Central memory CD4-positive, alpha-beta T cell (primary cell): ENCODE data around the gene ZDHHC6.
"Not testable (repeated sequence)": the region's sequence is repeated elsewhere in the genome, so short reads cannot be mapped to it uniquely, and the experiment has no call there.

ENCODE experiments used
- DNase-seq: peaks from one replicate; pipeline ENCODE4 v3.0.0; 2022

Gene ZDHHC6

DNA sequence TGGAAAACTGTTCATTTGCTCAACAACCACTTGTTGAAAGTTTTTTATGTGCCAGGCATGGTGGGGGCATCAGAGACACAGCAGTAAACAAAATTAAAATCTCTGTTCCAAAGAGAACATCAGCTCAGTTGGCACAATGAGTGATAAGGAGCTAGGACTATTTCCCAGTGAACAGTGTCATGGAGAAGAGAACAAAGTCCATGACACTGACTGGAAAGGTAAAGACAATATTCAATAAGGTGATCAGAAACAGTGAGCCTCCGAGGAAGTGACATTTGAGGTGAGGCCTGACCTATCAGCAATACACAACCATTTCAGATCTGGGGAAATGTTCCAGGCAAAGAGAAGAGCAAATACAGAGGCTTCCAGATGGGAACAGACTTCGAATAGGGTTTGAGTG, 58.2 kb downstream of the ZDHHC6 start:
- no peak for DNase-seq

DNA sequence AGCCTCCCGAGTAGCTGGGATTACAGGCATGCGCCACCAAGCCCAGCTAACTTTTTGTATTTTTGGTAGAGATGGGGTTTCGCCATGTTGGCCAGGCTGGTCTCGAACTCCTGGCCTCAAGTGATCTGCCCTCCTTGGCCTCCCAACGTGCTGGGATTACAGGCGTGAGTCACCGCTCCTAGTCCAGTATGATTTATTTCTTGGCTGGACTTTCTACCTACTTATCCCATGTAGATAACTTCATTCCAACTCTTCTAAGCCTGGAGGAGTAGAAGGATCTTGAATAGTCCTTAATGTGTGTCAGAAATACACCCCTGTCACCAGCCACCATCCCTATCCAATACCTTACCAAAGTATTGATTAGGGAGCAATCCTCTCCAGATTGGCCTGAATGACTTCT, 58.7 kb downstream of the ZDHHC6 start:
- DNase-seq, result not testable (repeated sequence)

GRCh38 chr10:112385201-112385600, 61.5 kb downstream of the ZDHHC6 start:
- DNase-seq, result no peak

- no peak for DNase-seq
Observed at GRCh38 chr10:112384141-112384540, 62.6 kb downstream of the ZDHHC6 start.

GRCh38 chr10:112383325-112383724, 63.4 kb downstream of the ZDHHC6 start:
- DNase-seq, result no peak

GRCh38 chr10:112382515-112383235, 64.0 kb downstream of the ZDHHC6 start:
- no peak for DNase-seq
